Measurements from ENCODE around the gene POGZ. TPM values are rescaled to one million over a fixed set of nuclear protein-coding genes. Genes with fewer than 3 reads are reported as not detected.

POGZ gene, protein sequence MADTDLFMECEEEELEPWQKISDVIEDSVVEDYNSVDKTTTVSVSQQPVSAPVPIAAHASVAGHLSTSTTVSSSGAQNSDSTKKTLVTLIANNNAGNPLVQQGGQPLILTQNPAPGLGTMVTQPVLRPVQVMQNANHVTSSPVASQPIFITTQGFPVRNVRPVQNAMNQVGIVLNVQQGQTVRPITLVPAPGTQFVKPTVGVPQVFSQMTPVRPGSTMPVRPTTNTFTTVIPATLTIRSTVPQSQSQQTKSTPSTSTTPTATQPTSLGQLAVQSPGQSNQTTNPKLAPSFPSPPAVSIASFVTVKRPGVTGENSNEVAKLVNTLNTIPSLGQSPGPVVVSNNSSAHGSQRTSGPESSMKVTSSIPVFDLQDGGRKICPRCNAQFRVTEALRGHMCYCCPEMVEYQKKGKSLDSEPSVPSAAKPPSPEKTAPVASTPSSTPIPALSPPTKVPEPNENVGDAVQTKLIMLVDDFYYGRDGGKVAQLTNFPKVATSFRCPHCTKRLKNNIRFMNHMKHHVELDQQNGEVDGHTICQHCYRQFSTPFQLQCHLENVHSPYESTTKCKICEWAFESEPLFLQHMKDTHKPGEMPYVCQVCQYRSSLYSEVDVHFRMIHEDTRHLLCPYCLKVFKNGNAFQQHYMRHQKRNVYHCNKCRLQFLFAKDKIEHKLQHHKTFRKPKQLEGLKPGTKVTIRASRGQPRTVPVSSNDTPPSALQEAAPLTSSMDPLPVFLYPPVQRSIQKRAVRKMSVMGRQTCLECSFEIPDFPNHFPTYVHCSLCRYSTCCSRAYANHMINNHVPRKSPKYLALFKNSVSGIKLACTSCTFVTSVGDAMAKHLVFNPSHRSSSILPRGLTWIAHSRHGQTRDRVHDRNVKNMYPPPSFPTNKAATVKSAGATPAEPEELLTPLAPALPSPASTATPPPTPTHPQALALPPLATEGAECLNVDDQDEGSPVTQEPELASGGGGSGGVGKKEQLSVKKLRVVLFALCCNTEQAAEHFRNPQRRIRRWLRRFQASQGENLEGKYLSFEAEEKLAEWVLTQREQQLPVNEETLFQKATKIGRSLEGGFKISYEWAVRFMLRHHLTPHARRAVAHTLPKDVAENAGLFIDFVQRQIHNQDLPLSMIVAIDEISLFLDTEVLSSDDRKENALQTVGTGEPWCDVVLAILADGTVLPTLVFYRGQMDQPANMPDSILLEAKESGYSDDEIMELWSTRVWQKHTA (N-terminal part only)
- 10 to 100 TPM; 37.0 to 72.6 (median 60.3) TPM for total RNA-seq

DNA sequence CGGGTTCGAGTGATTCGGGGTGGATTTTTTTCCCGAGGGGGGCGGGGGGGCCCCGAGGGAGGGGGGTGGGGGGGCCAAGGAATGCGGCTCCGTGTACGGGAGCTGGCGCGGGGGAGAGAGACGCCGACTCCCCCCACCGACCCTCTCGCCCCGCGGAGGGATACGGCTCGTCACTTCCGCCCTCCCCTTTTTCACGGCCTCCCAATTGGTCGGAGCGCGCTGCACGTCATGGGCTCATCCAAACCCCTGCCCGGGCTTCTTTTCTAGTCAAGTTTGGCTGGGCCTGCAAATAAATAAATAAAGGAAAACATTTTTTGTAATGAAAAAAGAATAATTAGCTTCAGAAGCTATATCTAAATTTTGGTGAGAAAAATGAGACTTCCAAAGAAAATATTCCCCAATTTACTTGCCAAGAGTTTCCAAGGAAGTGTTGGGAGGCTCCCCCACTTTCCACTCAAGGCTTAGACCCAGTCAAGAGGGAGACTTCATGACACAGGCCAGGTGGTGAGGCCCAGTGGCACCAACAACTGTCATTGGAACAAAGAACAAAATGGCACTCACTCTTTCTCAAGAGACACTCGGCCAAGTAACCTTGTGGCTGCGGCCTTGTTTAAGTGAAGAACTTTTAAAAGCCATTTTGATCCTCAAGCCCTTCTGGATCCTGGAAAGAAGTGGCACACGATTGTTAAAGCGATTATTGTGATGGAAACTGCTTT, at the start of gene POGZ:
Gene POGZ, minus strand, starts transcription at position 164 of the 716 bp plus-strand sequence. CDS start 17,290 bp downstream, outside the sequence.
- Histone ChIP-seq H3K4me3 (peak within 1 kb of the TSS; percentile 73 to 93 (median 84)), H3K4me1 (peaks cover 0 to 7% of the 10 kb centered on the region in 2 donors), H3K27ac (peak within 1 kb of the TSS; percentile 98), H3K36me3 (no peaks in the 10 kb centered on the region), H3K27me3 (no peaks in the 10 kb centered on the region), H3K9me3 (no peaks in the 10 kb centered on the region)
- intact Hi-C loops (cut with DNase I; ENCODE audit: low total_unique reads) = no loop called here
- DNase-seq (ENCODE audit: low spot score in 2 of 2) = peak; percentile 95 to 97
- TF ChIP-seq, protein P1, sequence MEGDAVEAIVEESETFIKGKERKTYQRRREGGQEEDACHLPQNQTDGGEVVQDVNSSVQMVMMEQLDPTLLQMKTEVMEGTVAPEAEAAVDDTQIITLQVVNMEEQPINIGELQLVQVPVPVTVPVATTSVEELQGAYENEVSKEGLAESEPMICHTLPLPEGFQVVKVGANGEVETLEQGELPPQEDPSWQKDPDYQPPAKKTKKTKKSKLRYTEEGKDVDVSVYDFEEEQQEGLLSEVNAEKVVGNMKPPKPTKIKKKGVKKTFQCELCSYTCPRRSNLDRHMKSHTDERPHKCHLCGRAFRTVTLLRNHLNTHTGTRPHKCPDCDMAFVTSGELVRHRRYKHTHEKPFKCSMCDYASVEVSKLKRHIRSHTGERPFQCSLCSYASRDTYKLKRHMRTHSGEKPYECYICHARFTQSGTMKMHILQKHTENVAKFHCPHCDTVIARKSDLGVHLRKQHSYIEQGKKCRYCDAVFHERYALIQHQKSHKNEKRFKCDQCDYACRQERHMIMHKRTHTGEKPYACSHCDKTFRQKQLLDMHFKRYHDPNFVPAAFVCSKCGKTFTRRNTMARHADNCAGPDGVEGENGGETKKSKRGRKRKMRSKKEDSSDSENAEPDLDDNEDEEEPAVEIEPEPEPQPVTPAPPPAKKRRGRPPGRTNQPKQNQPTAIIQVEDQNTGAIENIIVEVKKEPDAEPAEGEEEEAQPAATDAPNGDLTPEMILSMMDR (IDR thresholded peaks at IDR 0.05) = no peak
- TF ChIP-seq POLR2AphosphoS5 (IDR thresholded peaks at IDR 0.05) = peak; percentile 84 to 93 (median 88)

DNA sequence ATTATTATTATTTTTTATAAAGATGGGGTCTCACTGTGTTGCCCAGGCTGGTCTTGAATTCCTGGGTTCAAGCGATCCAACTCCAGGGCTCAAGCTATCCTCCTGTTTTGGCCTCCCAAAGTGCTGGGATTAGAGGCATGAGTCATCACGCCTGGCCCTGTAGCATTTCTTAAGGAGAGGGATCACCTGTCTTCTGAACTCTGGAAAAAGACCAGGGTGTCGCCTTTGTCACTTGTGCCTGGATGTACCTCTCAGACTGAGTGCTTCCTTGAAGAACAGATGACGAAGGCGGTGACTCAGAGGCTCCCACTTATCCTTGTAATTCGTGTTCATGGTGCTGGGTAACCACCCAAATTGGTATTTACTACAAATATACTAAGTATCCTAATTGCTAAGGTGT, 49.5 kb upstream of the POGZ start:
- no peak overlapping the region for H3K4me3 ChIP-seq
- no peaks in the 10 kb centered on the region for H3K27me3 ChIP-seq
- H3K4me1 ChIP-seq = no peaks in the 10 kb centered on the region
- H3K9me3 ChIP-seq = no peaks in the 10 kb centered on the region
- peak overlapping the region in 1 of 2 donors; percentile 37 for H3K27ac ChIP-seq
- intact Hi-C loops (cut with DNase I; ENCODE audit: low total_unique reads) = no loop called here
- no peak for TF ChIP-seq POLR2AphosphoS5 (IDR thresholded peaks at IDR 0.05)
- TF ChIP-seq, protein P1 (IDR thresholded peaks at IDR 0.05) = no peak
- TF ChIP-seq POLR2A (IDR thresholded peaks at IDR 0.05) = no peak
- DNase-seq (ENCODE audit: low spot score in 2 of 2) = peak in 1 of 2 donors; percentile 72
- H3K36me3 ChIP-seq = no peaks in the 10 kb centered on the region

DNA sequence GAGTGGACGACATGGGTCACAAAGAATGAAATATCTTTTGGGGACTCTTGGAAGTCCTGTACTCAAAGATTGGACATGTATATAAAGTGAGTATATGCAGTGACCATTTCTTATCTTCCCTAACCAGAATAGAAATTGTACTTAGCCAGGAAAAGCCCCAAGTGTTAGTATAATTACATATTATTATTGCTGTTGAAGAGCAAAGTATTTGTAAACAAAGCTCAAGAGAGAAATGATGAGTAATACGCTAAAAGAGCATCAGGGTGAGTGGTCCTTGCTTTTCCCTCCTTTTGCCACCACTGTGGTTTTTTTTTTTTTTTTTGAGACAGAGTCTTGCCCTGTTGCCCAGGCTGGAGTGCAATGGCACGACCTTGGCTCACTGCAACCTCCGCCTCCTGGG, 45.5 kb upstream of the POGZ start:
- intact Hi-C loops (cut with DNase I; ENCODE audit: low total_unique reads) = no loop called here
- TF ChIP-seq, protein P1 (IDR thresholded peaks at IDR 0.05) = no peak
- TF ChIP-seq POLR2AphosphoS5 (IDR thresholded peaks at IDR 0.05) (no peak), POLR2A (IDR thresholded peaks at IDR 0.05) (no peak)
- Histone ChIP-seq H3K4me3 (no peak overlapping the region), H3K9me3 (no peaks in the 10 kb centered on the region), H3K36me3 (no peaks in the 10 kb centered on the region), H3K27me3 (no peaks in the 10 kb centered on the region), H3K4me1 (no peaks in the 10 kb centered on the region), H3K27ac (no peak overlapping the region)
- DNase-seq (ENCODE audit: low spot score in 2 of 2) = no peak

DNA sequence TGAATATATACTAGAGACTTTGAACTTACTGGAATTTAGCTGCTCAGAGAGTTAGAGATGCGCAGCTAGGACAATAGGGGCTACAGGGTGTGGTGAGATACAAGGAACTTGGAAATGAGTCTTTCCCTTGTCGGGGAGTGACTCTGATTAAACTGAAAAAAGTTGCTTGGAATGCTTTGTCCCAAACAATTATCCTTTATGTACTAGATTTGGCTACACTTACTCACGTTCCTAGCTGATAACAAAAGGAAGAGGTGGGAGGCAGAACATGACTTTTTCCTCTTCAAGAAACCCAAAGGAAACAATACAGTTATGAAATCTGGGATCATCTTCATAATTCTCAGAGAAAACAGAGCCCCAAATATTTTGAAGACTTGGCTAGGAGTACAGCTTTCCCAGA, 45.0 kb upstream of the POGZ start:
- H3K27ac ChIP-seq = no peak overlapping the region
- TF ChIP-seq POLR2A (IDR thresholded peaks at IDR 0.05) (no peak), POLR2AphosphoS5 (IDR thresholded peaks at IDR 0.05) (no peak)
- TF ChIP-seq, protein P1 (IDR thresholded peaks at IDR 0.05) = no peak

More for the DNA sequence above, 45.0 kb upstream of the POGZ start:
- no peak overlapping the region for H3K4me3 ChIP-seq
- no peak for DNase-seq (ENCODE audit: low spot score in 2 of 2)
- intact Hi-C loops (cut with DNase I; ENCODE audit: low total_unique reads) = no loop called here
- no peaks in the 10 kb centered on the region for H3K27me3 ChIP-seq
- no peaks in the 10 kb centered on the region for H3K36me3 ChIP-seq
- H3K4me1 ChIP-seq = no peaks in the 10 kb centered on the region
- H3K9me3 ChIP-seq = no peaks in the 10 kb centered on the region
